ENCODE results near the gene FBXO40.

GRCh38 chr3:121641127-121641526 lies 47.9 kb downstream of the FBXO40 start:
- no peak for TF ChIP-seq ZFP30 (CRISPR knock-in tag; IDR thresholded peaks at IDR 0.05)
- no peak for TF ChIP-seq RARB (CRISPR knock-in tag; IDR thresholded peaks at IDR 0.05)
- no peak for TF ChIP-seq ISL1 (CRISPR knock-in tag; IDR thresholded peaks at IDR 0.05)
- TF ChIP-seq ZNF8 (CRISPR knock-in tag; IDR thresholded peaks at IDR 0.05) = no peak
- no peak for TF ChIP-seq TOX (CRISPR knock-in tag; IDR thresholded peaks at IDR 0.05; ENCODE audit: borderline replicate concordance)
- no peak for TF ChIP-seq ARNTL (CRISPR knock-in tag; IDR thresholded peaks at IDR 0.05; ENCODE audit: borderline replicate concordance, low read depth)
- no peak for TF ChIP-seq CSDC2 (CRISPR knock-in tag; IDR thresholded peaks at IDR 0.05)
- TF ChIP-seq PATZ1 (CRISPR knock-in tag; IDR thresholded peaks at IDR 0.05; ENCODE audit: borderline replicate concordance) = no peak
- no peak for TF ChIP-seq GLIS3 (CRISPR knock-in tag; IDR thresholded peaks at IDR 0.05)
- no peak for TF ChIP-seq ZNF70 (CRISPR knock-in tag; IDR thresholded peaks at IDR 0.05)

Measured in SK-N-SH treated with all-trans-retinoic acid at 6 μM for 48 hours (cell line).